Mucosa of descending colon (tissue), 3 donors: ENCODE measurements around the gene INPP5A. TPM values are rescaled to one million over a fixed set of nuclear protein-coding genes. Genes with fewer than 3 reads are reported as not detected.

ENCODE experiments used
- ATAC-seq: fragments of 200-7000 bp; cut with Tn5 transposase; one replicate; pipeline ENCODE4 v1.9.1; 2020; ENCODE audit warnings: mild to moderate bottlenecking, moderate library complexity
- DNase-seq, 3 donors: peaks; one replicate each; pipeline ENCODE4 v3.0.0-alpha.2; 2020
- H3K36me3 ChIP-seq: fragments of 200-600 bp; one replicate; pipeline ENCODE4 v1.8.0; 2021; ENCODE audit warnings: low read depth, mild to moderate bottlenecking
- H3K4me1 ChIP-seq: fragments of 200-600 bp; one replicate; pipeline ENCODE4 v1.8.0; 2021; ENCODE audit warnings: low read depth, mild to moderate bottlenecking
- H3K4me3 ChIP-seq: fragments of 200-600 bp; one replicate; pipeline ENCODE4 v1.8.0; 2021; ENCODE audit warnings: mild to moderate bottlenecking
- H3K9me3 ChIP-seq: fragments of 200-600 bp; one replicate; pipeline ENCODE4 v1.8.0; 2021; ENCODE audit warnings: mild to moderate bottlenecking
- intact Hi-C, 2 donors: fragments of 100-400 bp; cut with DNase I in 1 of 2; cut with micrococcal nuclease in 1 of 2; formaldehyde crosslinking; loops; one replicate each; pipeline versions ENCODE4 v1.11.0 to v1.11.1; 2022; cut with DNase I, micrococcal nuclease
- total RNA-seq, 3 donors: library from RNA; stranded (reverse); fragmentation: NEBNext Ultra II Directional in 2 of 3; extraction: Animal tissue kit (Norgen Biotek cat#: 25700) in 2 of 3; gene quantifications; one replicate each; pipeline versions ENCODE4 v1.2.1 to v1.2.4, GENCODE V29; 2021 to 2023
- TF ChIP-seq, protein P1 (sequence below): fragments of 200-600 bp; IDR thresholded peaks from one replicate; pipeline ENCODE4 v1.8.0; 2022; ENCODE audit warnings: antibody characterized with exemption, mild to moderate bottlenecking
- donor health status: DM: no; HTN: no; CAD: no; lungs with moderate emphysema.
- donor health status: DM: no; HTN: no; CAD: no.
- donor health status: DM: no; HTN: yes; CAD: no.

The INPP5A gene
- total RNA-seq, 3 donors from 2014 or later: 31.7 to 92.8 (median 32.0) TPM

DNA sequence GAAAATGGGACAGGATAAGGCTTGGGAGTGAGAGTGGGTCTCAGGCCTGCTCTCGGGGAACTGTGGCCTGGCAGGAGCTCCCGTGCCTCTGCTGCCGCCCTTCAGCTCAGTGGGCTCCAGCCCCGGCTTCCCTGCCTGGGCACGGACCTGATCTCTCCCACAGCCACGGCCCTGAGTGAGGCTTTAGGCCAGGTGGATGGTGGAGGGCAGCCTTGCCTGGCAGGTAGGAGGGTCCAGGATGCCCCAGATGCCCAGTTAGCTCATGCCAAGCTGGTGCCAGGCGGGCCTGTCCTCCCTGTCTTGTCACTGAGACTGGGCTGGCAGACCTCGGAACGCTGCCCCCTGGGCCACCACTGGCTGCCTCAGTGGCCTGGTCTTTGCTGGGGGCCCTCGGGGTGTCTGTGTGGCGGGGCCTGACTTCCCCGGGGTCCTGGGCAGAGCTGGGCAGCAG is 116.6 kb downstream of the INPP5A start:
- Histone ChIP-seq H3K9me3 (no peaks in the 10 kb centered on the region), H3K36me3 (no peaks in the 10 kb centered on the region), H3K4me3 (no peak overlapping the region), H3K4me1 (no peaks in the 10 kb centered on the region)
- ATAC-seq: no peak
- intact Hi-C loops: no loop called here
- TF ChIP-seq, protein P1, sequence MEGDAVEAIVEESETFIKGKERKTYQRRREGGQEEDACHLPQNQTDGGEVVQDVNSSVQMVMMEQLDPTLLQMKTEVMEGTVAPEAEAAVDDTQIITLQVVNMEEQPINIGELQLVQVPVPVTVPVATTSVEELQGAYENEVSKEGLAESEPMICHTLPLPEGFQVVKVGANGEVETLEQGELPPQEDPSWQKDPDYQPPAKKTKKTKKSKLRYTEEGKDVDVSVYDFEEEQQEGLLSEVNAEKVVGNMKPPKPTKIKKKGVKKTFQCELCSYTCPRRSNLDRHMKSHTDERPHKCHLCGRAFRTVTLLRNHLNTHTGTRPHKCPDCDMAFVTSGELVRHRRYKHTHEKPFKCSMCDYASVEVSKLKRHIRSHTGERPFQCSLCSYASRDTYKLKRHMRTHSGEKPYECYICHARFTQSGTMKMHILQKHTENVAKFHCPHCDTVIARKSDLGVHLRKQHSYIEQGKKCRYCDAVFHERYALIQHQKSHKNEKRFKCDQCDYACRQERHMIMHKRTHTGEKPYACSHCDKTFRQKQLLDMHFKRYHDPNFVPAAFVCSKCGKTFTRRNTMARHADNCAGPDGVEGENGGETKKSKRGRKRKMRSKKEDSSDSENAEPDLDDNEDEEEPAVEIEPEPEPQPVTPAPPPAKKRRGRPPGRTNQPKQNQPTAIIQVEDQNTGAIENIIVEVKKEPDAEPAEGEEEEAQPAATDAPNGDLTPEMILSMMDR: no peak
- DNase-seq: peak in 1 of 3 donors; percentile 26

DNA sequence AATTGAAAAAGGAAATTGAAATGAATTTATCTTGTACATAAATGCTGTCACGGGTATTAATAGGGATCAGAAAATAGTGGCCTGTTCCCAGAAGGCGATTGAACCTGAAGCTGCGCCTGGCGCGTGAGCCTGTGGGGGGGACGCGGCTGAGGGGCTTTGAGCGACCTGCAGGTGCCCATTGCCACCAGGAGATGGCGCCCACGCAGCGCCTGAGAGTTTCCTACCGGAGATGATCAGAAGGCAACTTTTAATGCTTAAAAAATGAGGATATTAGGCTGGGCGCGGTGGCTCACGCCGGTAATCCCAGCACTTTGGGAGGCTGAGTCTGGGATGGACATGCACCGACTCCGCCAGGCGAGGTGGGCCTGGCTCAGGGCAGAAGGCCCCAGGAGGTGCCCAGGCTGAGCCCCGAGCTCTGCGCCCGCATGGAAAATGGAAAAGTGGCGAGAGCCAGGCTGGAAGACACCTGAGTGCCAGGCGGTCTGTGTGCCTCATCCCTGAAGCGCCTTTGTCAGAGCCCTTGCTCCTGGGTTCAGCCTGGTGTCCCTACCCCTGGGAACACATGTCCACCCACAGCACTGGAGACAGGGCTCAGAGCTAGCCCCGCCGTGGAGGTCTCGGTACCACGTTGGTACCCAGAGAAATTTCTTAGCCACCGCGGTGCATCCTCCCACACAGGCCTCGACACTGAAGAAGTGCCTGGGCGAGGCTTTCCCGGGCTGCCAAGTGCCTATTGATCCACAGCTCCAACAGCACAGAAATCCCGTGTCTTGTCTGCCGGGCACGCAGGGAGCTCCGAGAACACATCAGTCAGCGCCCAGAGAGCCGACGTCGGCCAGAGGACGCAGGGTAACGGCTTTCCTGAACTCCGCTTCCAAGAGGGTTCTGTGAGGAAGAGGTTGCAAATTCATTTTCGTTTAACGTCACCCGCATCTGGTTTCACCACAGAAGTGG is 117.4 kb downstream of the INPP5A start:
- intact Hi-C loops: no loop called here
- Histone ChIP-seq H3K36me3 (no peaks in the 10 kb centered on the region), H3K4me1 (no peaks in the 10 kb centered on the region), H3K9me3 (no peaks in the 10 kb centered on the region), H3K4me3 (no peak overlapping the region)
- peak in 2 of 3 donors; percentile 55 to 62 for DNase-seq
- ATAC-seq: peak; percentile 68
- TF ChIP-seq, protein P1: peak; percentile 71

DNA sequence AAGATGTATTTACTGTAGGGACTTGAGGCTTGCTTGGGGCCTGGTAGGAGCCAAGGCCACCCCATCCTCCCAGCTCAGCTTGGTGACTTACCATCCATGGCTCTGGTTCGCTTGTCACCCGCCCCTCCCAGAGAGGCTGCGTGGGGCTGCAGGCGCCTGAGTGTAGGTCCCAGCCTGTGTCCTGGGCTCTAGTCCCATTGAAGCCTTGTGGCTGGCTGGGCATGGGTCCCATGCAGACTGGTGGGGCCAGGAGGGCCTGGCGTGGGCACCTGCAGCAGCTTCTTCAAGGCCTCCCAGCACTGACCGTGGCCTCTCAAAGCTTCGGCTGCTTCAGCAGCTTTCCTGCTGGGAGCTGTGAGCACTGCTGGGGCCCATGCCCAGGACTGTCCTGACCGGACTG is 118.1 kb downstream of the INPP5A start:
- intact Hi-C loops: no loop called here
- no peaks in the 10 kb centered on the region for H3K36me3 ChIP-seq

DNA sequence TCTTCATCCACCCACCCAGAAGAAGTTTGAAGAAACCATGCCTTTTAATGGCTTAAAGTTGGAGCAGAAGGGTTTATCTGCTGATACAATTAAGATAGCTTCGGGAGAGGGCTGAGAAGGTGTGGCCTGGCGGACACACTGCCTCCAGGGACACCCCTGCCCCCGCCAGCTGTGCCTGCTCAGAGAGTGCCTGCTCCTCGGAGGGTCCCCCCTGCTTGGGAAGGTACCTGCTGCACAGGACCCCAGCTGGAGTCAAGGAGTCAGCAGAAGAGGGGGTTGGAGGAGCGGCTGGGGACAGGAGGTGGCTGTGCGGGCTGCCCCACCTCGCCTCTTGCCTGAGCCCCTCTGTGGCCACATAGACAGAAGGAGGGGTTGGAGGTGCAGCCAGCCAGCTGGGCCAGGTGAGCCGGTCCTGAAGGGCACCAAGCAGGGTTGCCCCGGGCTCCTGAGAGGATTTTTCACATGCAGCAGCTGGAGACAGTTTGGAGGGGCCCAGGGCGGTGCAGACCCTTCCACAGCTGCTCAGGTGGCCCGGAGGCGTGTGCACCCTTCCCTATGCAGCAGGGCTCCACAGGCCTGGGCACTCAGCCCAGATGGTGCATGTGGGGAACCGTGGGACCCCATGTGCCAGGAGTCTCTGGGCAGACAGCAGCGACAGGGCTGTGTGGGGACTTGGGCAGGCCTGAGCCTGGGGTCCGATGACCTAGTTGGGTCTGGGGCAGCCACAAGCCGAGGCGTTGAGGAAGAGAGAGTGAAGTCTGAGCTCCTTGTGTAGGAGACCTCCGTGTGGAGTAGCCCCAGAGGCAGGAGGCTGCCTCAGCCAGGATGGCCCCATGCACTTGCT is 118.9 kb downstream of the INPP5A start:
- DNase-seq (peak in 1 of 3 donors; percentile 10), ATAC-seq (no peak)
- TF ChIP-seq, protein P1: no peak
- Histone ChIP-seq H3K4me1 (no peaks in the 10 kb centered on the region), H3K36me3 (no peaks in the 10 kb centered on the region), H3K9me3 (no peaks in the 10 kb centered on the region), H3K4me3 (no peak overlapping the region)
- intact Hi-C loops: no loop called here

More for the DNA sequence above, 118.1 kb downstream of the INPP5A start:
- DNase-seq: peak in 1 of 3 donors; percentile 13
- TF ChIP-seq, protein P1: no peak
- Histone ChIP-seq H3K4me3 (no peak overlapping the region), H3K9me3 (no peaks in the 10 kb centered on the region), H3K4me1 (no peaks in the 10 kb centered on the region)
- no peak for ATAC-seq

DNA sequence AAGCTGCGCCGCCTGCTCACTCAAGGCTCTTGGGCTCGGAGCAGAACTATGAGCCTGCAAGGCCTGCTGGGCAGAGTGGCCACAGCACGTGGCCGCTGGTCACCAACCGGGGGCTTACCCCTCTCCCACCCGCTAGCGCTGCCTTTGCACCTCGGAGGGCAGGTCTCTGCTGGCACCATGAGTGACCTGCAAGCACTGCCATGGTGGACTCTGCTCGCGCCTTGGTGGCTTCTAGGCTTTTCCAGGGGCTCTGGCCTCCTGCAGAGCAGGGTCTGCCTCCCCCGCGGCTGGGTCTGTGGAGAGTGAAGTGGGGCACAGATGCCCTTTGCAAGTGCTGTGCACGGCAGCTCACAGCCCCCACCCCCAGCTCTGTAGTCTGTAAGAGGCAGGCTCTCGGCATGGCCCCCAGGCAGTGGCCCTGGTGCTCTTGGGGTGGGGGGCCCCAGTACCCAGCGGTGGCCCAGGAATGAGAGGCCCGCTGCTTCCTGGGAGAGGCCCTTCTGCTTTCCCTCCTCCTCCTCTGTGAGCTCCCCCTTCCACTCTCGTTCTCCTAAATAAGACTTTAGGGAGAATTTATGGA is 119.6 kb downstream of the INPP5A start:
- no peak for ATAC-seq

More for the DNA sequence above, 119.6 kb downstream of the INPP5A start:
- Histone ChIP-seq H3K4me3 (no peak overlapping the region), H3K9me3 (no peaks in the 10 kb centered on the region), H3K4me1 (no peaks in the 10 kb centered on the region), H3K36me3 (no peaks in the 10 kb centered on the region)
- DNase-seq: no peak
- TF ChIP-seq, protein P1: no peak
- intact Hi-C loops: no loop called here
